Prostate gland (tissue), 2 donors: ENCODE results near the gene SLFN5. TPM values are rescaled to one million over a fixed set of nuclear protein-coding genes. Genes with fewer than 3 reads are reported as not detected.

ENCODE experiments used
- DNase-seq: peaks from one replicate; pipeline ENCODE4 v3.0.0-alpha.2; 2019; ENCODE audit warnings: low spot score
- H3K27ac ChIP-seq, 2 donors: fragments of 200-600 bp; sonication (generic); 2 replicates each; pipeline ENCODE4 v1.5.1; 2017 to 2019
- H3K27me3 ChIP-seq: fragments of 200-600 bp; sonication (generic); replicated peaks from 2 replicates; pipeline ENCODE4 v1.5.1; 2019; ENCODE audit not compliant: insufficient read depth
- H3K36me3 ChIP-seq, 2 donors: fragments of 200-600 bp; sonication (generic); 1 replicate in 1 of 2; 2 replicates in 1 of 2; pipeline versions ENCODE4 v1.5.1 to v1.8.1; 2017 to 2019
- H3K4me1 ChIP-seq: fragments of 200-600 bp; sonication (generic); replicated peaks from 2 replicates; pipeline ENCODE4 v1.5.1; 2019
- H3K4me3 ChIP-seq, 2 donors: fragments of 200-600 bp; sonication (generic); 2 replicates each; pipeline ENCODE4 v1.5.1; 2017 to 2019
- H3K9me3 ChIP-seq: fragments of 200-600 bp; sonication (generic); 2 replicates; pipeline ENCODE4 v1.5.1; 2017
- CTCF ChIP-seq, 4 experiments: fragments of 200-600 bp in 2 of 4; fragments of 450-650 bp in 2 of 4; sonication (generic) in 2 of 4; IDR thresholded peaks; 1 replicate in 3 of 4; 2 replicates in 1 of 4; pipeline ENCODE4 v1.5.1; 2016 to 2019; ENCODE audit warnings: antibody characterized with exemption in 4 of 4, mild to moderate bottlenecking in 2 of 4, moderate library complexity in 2 of 4
- POLR2A ChIP-seq: fragments of 450-650 bp; IDR thresholded peaks from one replicate; pipeline ENCODE4 v1.6.1; 2016; ENCODE audit warnings: antibody characterized with exemption, mild to moderate bottlenecking
- POLR2AphosphoS5 ChIP-seq: sonication (generic); formaldehyde crosslinking; IDR thresholded peaks from one replicate; pipeline ENCODE4 v1.6.1; 2017; ENCODE audit warnings: antibody characterized with exemption
- WGBS: methylation state at CpG from one replicate; pipeline ENCODE4 v1.1.5; 2018; 5-methylcytosine and 5-hydroxymethylcytosine counted together
- intact Hi-C: fragments of 100-400 bp; cut with DNase I; formaldehyde crosslinking; loops from one replicate; pipeline ENCODE4 v1.14.2; 2022
- total RNA-seq, 2 donors: library from RNA; depleted of rRNA; stranded (reverse); fragments of >200 nt; gene quantifications; one replicate each; pipeline ENCODE4 v1.1.0, GENCODE V29; 2016

Gene SLFN5
- total RNA-seq, 2 donors from 2014 or later = 21.4 to 21.5 TPM

- intact Hi-C loops = no loop called here
Observed at GRCh38 chr17:35240861-35241260, 2.0 kb upstream of the SLFN5 start.

GRCh38 chr17:35241520-35241919, 1.4 kb upstream of the SLFN5 start:
- intact Hi-C loops = no loop called here
- Histone ChIP-seq H3K27me3 (no peaks in the 10 kb centered on the region), H3K36me3 (no peaks in the 10 kb centered on the region), H3K27ac (peak overlapping the region; percentile 90 to 95), H3K9me3 (no peaks in the 10 kb centered on the region), H3K4me3 (peak overlapping the region; percentile 50 to 79), H3K4me1 (peaks cover 9% of the 10 kb centered on the region)
- WGBS = 88% methylated on average over 19 of the region's 19 CpGs
- no peak for DNase-seq
- no peak for TF ChIP-seq CTCF (IDR thresholded peaks at IDR 0.05)
- TF ChIP-seq POLR2AphosphoS5 = no peak
- no peak for TF ChIP-seq POLR2A

More at GRCh38 chr17:35240861-35241260, 2.0 kb upstream of the SLFN5 start:
- Histone ChIP-seq H3K27ac (no peak overlapping the region), H3K36me3 (no peaks in the 10 kb centered on the region), H3K9me3 (no peaks in the 10 kb centered on the region), H3K4me3 (no peak overlapping the region), H3K27me3 (no peaks in the 10 kb centered on the region), H3K4me1 (peaks cover 9% of the 10 kb centered on the region)
- 98% methylated on average over 8 of the region's 8 CpGs for WGBS
- no peak for DNase-seq
- no peak for TF ChIP-seq POLR2A
- no peak for TF ChIP-seq POLR2AphosphoS5
- TF ChIP-seq CTCF (IDR thresholded peaks at IDR 0.05) = no peak

GRCh38 chr17:35242158-35242804, 591 bp upstream of the SLFN5 start:
- intact Hi-C loops = no loop called here
- WGBS = 2% methylated on average over 43 of the region's 43 CpGs
- DNase-seq = peak; percentile 83

GRCh38 chr17:35243561-35244340, 879 bp downstream of the SLFN5 start:
- Histone ChIP-seq H3K9me3 (no peaks in the 10 kb centered on the region), H3K36me3 (no peaks in the 10 kb centered on the region), H3K4me1 (peaks cover 9% of the 10 kb centered on the region), H3K27me3 (no peaks in the 10 kb centered on the region), H3K27ac (peak overlapping the region; percentile 90 to 95), H3K4me3 (peak overlapping the region; percentile 50 to 79)
- intact Hi-C loops = no loop called here
- 3% methylated on average over 14 of the region's 14 CpGs for WGBS
- peak; percentile 46 for DNase-seq
- no peak for TF ChIP-seq CTCF (IDR thresholded peaks at IDR 0.05)
- TF ChIP-seq POLR2AphosphoS5 = peak; percentile 77
- TF ChIP-seq POLR2A = no peak

More at GRCh38 chr17:35242158-35242804, 591 bp upstream of the SLFN5 start:
- Histone ChIP-seq H3K27me3 (no peaks in the 10 kb centered on the region), H3K27ac (peak overlapping the region; percentile 90 to 95), H3K4me1 (peaks cover 9% of the 10 kb centered on the region), H3K4me3 (peak overlapping the region; percentile 50 to 79), H3K36me3 (no peaks in the 10 kb centered on the region), H3K9me3 (no peaks in the 10 kb centered on the region)
- TF ChIP-seq POLR2A = no peak
- TF ChIP-seq CTCF (IDR thresholded peaks at IDR 0.05) = peak in 3 of 4 experiments; percentile 34 to 68 (median 65)
- TF ChIP-seq POLR2AphosphoS5 = peak; percentile 24
